ENCODE results near the gene GGT6.

The GGT6 gene

GRCh38 chr17:4523946-4524345 lies 36.4 kb downstream of the GGT6 start:
- H3K9me3 ChIP-seq (ENCODE audit: control insufficient read depth in 1 of 2, low read length in 2 of 2), result no peaks in the 10 kb centered on the region
- no peaks in the 10 kb centered on the region for H3K36me3 ChIP-seq (ENCODE audit: control insufficient read depth in 1 of 2, insufficient read depth in 2 of 2, low read length in 2 of 2)
- H3K27ac ChIP-seq (ENCODE audit: low read length), result no peak overlapping the region
- peaks cover 3 to 4% of the 10 kb centered on the region in 2 donors for H3K4me1 ChIP-seq (ENCODE audit: control insufficient read depth in 1 of 2, insufficient read depth in 2 of 2, low read length in 2 of 2)
- no peak overlapping the region for H3K4me3 ChIP-seq (ENCODE audit: low read depth in 1 of 2, low read length in 2 of 2)
- H3K27me3 ChIP-seq (ENCODE audit: low read depth, low read length), result no peaks in the 10 kb centered on the region

- no peak overlapping the region for H3K27ac ChIP-seq (ENCODE audit: low read length)
These were observed 37.7 kb downstream of the GGT6 start for GRCh38 chr17:4522661-4523060.

GRCh38 chr17:4520894-4521600 lies 39.3 kb downstream of the GGT6 start:
- Histone ChIP-seq H3K9me3 (ENCODE audit: control insufficient read depth in 1 of 2, low read length in 2 of 2) (no peaks in the 10 kb centered on the region), H3K4me1 (ENCODE audit: control insufficient read depth in 1 of 2, insufficient read depth in 2 of 2, low read length in 2 of 2) (peaks cover 3 to 4% of the 10 kb centered on the region in 2 donors), H3K27me3 (ENCODE audit: low read depth, low read length) (no peaks in the 10 kb centered on the region), H3K27ac (ENCODE audit: low read length) (no peak overlapping the region), H3K36me3 (ENCODE audit: control insufficient read depth in 1 of 2, insufficient read depth in 2 of 2, low read length in 2 of 2) (no peaks in the 10 kb centered on the region), H3K4me3 (ENCODE audit: low read depth in 1 of 2, low read length in 2 of 2) (no peak overlapping the region)

More at GRCh38 chr17:4522661-4523060, 37.7 kb downstream of the GGT6 start:
- Histone ChIP-seq H3K27me3 (ENCODE audit: low read depth, low read length) (no peaks in the 10 kb centered on the region), H3K36me3 (ENCODE audit: control insufficient read depth in 1 of 2, insufficient read depth in 2 of 2, low read length in 2 of 2) (no peaks in the 10 kb centered on the region), H3K4me1 (ENCODE audit: control insufficient read depth in 1 of 2, insufficient read depth in 2 of 2, low read length in 2 of 2) (peaks cover 3 to 4% of the 10 kb centered on the region in 2 donors), H3K9me3 (ENCODE audit: control insufficient read depth in 1 of 2, low read length in 2 of 2) (no peaks in the 10 kb centered on the region), H3K4me3 (ENCODE audit: low read depth in 1 of 2, low read length in 2 of 2) (no peak overlapping the region)

GRCh38 chr17:4520060-4520893 lies 40.1 kb downstream of the GGT6 start:
- Histone ChIP-seq H3K27ac (ENCODE audit: low read length) (peak overlapping the region; percentile 51), H3K9me3 (ENCODE audit: control insufficient read depth in 1 of 2, low read length in 2 of 2) (no peaks in the 10 kb centered on the region), H3K4me3 (ENCODE audit: low read depth in 1 of 2, low read length in 2 of 2) (no peak overlapping the region), H3K4me1 (ENCODE audit: control insufficient read depth in 1 of 2, insufficient read depth in 2 of 2, low read length in 2 of 2) (peaks cover 3 to 4% of the 10 kb centered on the region in 2 donors), H3K36me3 (ENCODE audit: control insufficient read depth in 1 of 2, insufficient read depth in 2 of 2, low read length in 2 of 2) (no peaks in the 10 kb centered on the region), H3K27me3 (ENCODE audit: low read depth, low read length) (no peaks in the 10 kb centered on the region)

DNA sequence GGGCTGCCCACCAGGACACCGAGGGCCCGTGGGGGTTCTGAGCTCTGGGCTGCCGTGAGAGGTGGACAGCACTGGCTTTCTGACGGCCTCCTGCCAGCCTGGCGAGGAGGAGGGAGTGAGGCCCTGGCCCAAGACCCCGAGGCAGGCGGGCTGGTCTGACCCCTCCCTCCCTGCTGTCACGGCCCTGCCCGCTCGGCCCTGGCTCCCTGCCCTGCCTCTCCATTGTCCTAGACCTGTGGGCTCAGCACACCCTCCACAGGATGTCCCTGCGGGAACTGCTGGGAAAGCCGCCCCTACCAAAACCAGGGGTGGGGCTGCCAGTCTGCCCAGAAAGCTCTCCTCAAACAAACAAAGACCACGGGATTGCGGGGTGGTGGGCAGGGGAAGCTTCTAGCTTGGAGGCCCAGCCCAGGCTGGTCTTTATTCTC lies 41.0 kb downstream of the GGT6 start:
- Histone ChIP-seq H3K27me3 (ENCODE audit: low read depth, low read length) (no peaks in the 10 kb centered on the region), H3K4me1 (ENCODE audit: control insufficient read depth in 1 of 2, insufficient read depth in 2 of 2, low read length in 2 of 2) (peaks cover 3 to 4% of the 10 kb centered on the region in 2 donors), H3K27ac (ENCODE audit: low read length) (peak overlapping the region; percentile 51), H3K9me3 (ENCODE audit: control insufficient read depth in 1 of 2, low read length in 2 of 2) (no peaks in the 10 kb centered on the region), H3K36me3 (ENCODE audit: control insufficient read depth in 1 of 2, insufficient read depth in 2 of 2, low read length in 2 of 2) (no peaks in the 10 kb centered on the region), H3K4me3 (ENCODE audit: low read depth in 1 of 2, low read length in 2 of 2) (no peak overlapping the region)

DNA sequence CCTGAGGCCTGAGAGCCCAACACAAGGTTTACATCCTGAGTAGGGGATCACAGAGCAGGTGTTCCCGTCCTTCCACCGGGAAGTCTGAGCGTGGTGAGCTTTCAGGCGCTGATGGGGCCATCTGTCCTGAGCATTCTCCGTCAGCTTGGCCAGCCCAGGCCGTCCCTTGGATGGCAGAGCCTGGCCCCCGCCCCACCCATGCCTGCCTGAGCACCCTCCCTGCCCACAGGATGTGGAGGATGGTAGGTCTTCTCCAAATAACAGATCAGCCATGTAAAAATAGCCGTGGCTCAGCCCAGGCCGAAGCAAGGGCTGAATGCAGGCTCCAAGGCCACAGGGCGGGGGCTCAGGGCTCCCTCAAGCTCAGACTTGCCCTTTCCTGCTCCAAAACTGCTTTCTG lies 41.5 kb downstream of the GGT6 start:
- Histone ChIP-seq H3K36me3 (ENCODE audit: control insufficient read depth in 1 of 2, insufficient read depth in 2 of 2, low read length in 2 of 2) (no peaks in the 10 kb centered on the region), H3K27ac (ENCODE audit: low read length) (peak overlapping the region; percentile 31), H3K4me3 (ENCODE audit: low read depth in 1 of 2, low read length in 2 of 2) (no peak overlapping the region), H3K27me3 (ENCODE audit: low read depth, low read length) (no peaks in the 10 kb centered on the region), H3K4me1 (ENCODE audit: control insufficient read depth in 1 of 2, insufficient read depth in 2 of 2, low read length in 2 of 2) (peaks cover 3 to 4% of the 10 kb centered on the region in 2 donors), H3K9me3 (ENCODE audit: control insufficient read depth in 1 of 2, low read length in 2 of 2) (no peaks in the 10 kb centered on the region)

DNA sequence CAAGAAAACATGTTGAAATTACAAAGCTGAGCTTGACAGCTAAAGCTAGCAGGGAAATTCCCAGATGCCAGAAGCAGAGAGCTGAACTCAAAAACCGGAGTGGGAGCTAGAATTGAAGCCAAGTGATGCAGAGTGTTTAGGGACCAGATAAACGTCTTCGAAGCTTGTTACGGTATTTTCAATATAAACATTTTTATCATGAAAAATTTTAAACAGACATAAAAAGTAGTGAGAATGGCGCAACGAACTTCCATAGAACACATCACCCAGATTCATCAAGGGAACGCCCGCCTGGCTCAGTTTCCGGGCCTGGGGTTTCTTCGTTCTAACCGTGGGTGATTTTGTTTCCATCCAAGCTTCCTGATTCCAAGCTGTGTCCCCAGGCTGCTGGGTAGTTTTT lies 43.6 kb downstream of the GGT6 start:
- Histone ChIP-seq H3K27ac (ENCODE audit: low read length) (no peak overlapping the region), H3K36me3 (ENCODE audit: control insufficient read depth in 1 of 2, insufficient read depth in 2 of 2, low read length in 2 of 2) (no peaks in the 10 kb centered on the region), H3K4me1 (ENCODE audit: control insufficient read depth in 1 of 2, insufficient read depth in 2 of 2, low read length in 2 of 2) (peaks cover 3 to 4% of the 10 kb centered on the region in 2 donors), H3K27me3 (ENCODE audit: low read depth, low read length) (no peaks in the 10 kb centered on the region), H3K4me3 (ENCODE audit: low read depth in 1 of 2, low read length in 2 of 2) (no peak overlapping the region), H3K9me3 (ENCODE audit: control insufficient read depth in 1 of 2, low read length in 2 of 2) (no peaks in the 10 kb centered on the region)

DNA sequence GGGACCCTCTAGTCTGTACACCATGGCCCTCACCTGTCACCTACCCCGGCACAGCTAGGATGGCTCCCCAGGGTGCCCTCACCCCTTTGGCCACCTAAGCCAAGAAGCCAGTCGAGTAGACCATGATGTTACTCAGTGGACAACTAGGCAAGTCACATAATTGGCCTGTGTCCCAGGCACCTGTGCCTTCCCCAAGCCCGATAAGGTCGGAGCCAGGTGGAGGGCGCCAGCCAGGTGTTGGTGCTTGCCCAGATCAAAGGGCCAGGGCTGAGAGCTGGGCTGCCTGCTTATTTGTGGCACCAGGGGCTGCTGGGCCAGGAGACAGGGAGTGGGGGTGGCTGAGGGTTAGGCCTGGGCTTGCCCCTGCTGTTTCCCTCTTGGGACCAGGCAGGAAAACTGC lies 44.9 kb downstream of the GGT6 start:
- peaks cover 0 to 3% of the 10 kb centered on the region in 2 donors for H3K4me1 ChIP-seq (ENCODE audit: control insufficient read depth in 1 of 2, insufficient read depth in 2 of 2, low read length in 2 of 2)
- H3K4me3 ChIP-seq (ENCODE audit: low read depth in 1 of 2, low read length in 2 of 2), result no peak overlapping the region
- H3K27ac ChIP-seq (ENCODE audit: low read length), result no peak overlapping the region
- H3K36me3 ChIP-seq (ENCODE audit: control insufficient read depth in 1 of 2, insufficient read depth in 2 of 2, low read length in 2 of 2), result no peaks in the 10 kb centered on the region
- no peaks in the 10 kb centered on the region for H3K9me3 ChIP-seq (ENCODE audit: control insufficient read depth in 1 of 2, low read length in 2 of 2)
- H3K27me3 ChIP-seq (ENCODE audit: low read depth, low read length), result no peaks in the 10 kb centered on the region

GRCh38 chr17:4514779-4515178 lies 45.6 kb downstream of the GGT6 start:
- no peak overlapping the region for H3K4me3 ChIP-seq (ENCODE audit: low read depth in 1 of 2, low read length in 2 of 2)
- H3K36me3 ChIP-seq (ENCODE audit: control insufficient read depth in 1 of 2, insufficient read depth in 2 of 2, low read length in 2 of 2), result no peaks in the 10 kb centered on the region
- no peaks in the 10 kb centered on the region for H3K9me3 ChIP-seq (ENCODE audit: control insufficient read depth in 1 of 2, low read length in 2 of 2)
- no peaks in the 10 kb centered on the region for H3K27me3 ChIP-seq (ENCODE audit: low read depth, low read length)
- H3K27ac ChIP-seq (ENCODE audit: low read length), result no peak overlapping the region
- H3K4me1 ChIP-seq (ENCODE audit: control insufficient read depth in 1 of 2, insufficient read depth in 2 of 2, low read length in 2 of 2), result peaks cover 0 to 1% of the 10 kb centered on the region in 2 donors

GRCh38 chr17:4514206-4514605 lies 46.2 kb downstream of the GGT6 start:
- Histone ChIP-seq H3K4me1 (ENCODE audit: control insufficient read depth in 1 of 2, insufficient read depth in 2 of 2, low read length in 2 of 2) (no peaks in the 10 kb centered on the region), H3K4me3 (ENCODE audit: low read depth in 1 of 2, low read length in 2 of 2) (no peak overlapping the region), H3K36me3 (ENCODE audit: control insufficient read depth in 1 of 2, insufficient read depth in 2 of 2, low read length in 2 of 2) (no peaks in the 10 kb centered on the region), H3K27me3 (ENCODE audit: low read depth, low read length) (no peaks in the 10 kb centered on the region), H3K9me3 (ENCODE audit: control insufficient read depth in 1 of 2, low read length in 2 of 2) (no peaks in the 10 kb centered on the region), H3K27ac (ENCODE audit: low read length) (no peak overlapping the region)

- no peak overlapping the region for H3K4me3 ChIP-seq (ENCODE audit: low read depth in 1 of 2, low read length in 2 of 2)
- no peaks in the 10 kb centered on the region for H3K27me3 ChIP-seq (ENCODE audit: low read depth, low read length)
- no peak overlapping the region for H3K27ac ChIP-seq (ENCODE audit: low read length)
- no peaks in the 10 kb centered on the region for H3K4me1 ChIP-seq (ENCODE audit: control insufficient read depth in 1 of 2, insufficient read depth in 2 of 2, low read length in 2 of 2)
- H3K9me3 ChIP-seq (ENCODE audit: control insufficient read depth in 1 of 2, low read length in 2 of 2), result no peaks in the 10 kb centered on the region
- no peaks in the 10 kb centered on the region for H3K36me3 ChIP-seq (ENCODE audit: control insufficient read depth in 1 of 2, insufficient read depth in 2 of 2, low read length in 2 of 2)
These were observed 47.0 kb downstream of the GGT6 start for GRCh38 chr17:4513113-4514032.
